WTC11 (cell line): ENCODE results near the gene SIGLEC10. TPM values are rescaled to one million over a fixed set of nuclear protein-coding genes. Genes with fewer than 3 reads are reported as not detected.
A peak's percentile ranks its signal among the peaks of the same experiment; 100 is the strongest.
"Not testable (repeated sequence)": the region's sequence is repeated elsewhere in the genome, so short reads cannot be mapped to it uniquely, and the experiment has no call there.

ENCODE experiments used
- ATAC-seq: fragments of 200-7000 bp; cut with Tn5 transposase; 2 replicates; pipeline ENCODE4 v1.10.0; 2021; ENCODE audit warnings: mild to moderate bottlenecking, moderate library complexity
- CTCF ChIA-PET: fragments of 300-600 bp; sonication (Branson Sonifier 250); formaldehyde crosslinking; loops from one replicate; lab custom pipeline; 2021; ENCODE audit warnings: antibody characterized with exemption; lab: Charles Lee
- POLR2A ChIA-PET: fragments of 350-600 bp; sonication (Branson Sonifier 250); formaldehyde crosslinking; loops from one replicate; lab custom pipeline; 2021; ENCODE audit warnings: antibody characterized with exemption; lab: Charles Lee
- DNase-seq: peaks from one replicate; pipeline ENCODE4 v3.0.0; 2021; ENCODE audit warnings: low spot score
- H3K27ac Mint-ChIP-seq: 2 replicates; pipeline ENCODE4 v1.8.0; 2021; ENCODE audit warnings: mixed read lengths
- H3K27me3 Mint-ChIP-seq: 2 replicates; pipeline ENCODE4 v1.8.0; 2021; ENCODE audit warnings: low read depth, mild to moderate bottlenecking, moderate library complexity, mixed read lengths
- H3K36me3 Mint-ChIP-seq: 2 replicates; pipeline ENCODE4 v1.8.0; 2021; ENCODE audit warnings: mixed read lengths
- H3K4me1 Mint-ChIP-seq: 2 replicates; pipeline ENCODE4 v1.8.0; 2022; ENCODE audit warnings: mixed read lengths
- H3K4me3 Mint-ChIP-seq: 2 replicates; pipeline ENCODE4 v1.8.0; 2021; ENCODE audit warnings: mild to moderate bottlenecking, moderate library complexity, mixed read lengths
- H3K9me3 Mint-ChIP-seq: 2 replicates; pipeline ENCODE4 v1.8.0; 2021; ENCODE audit warnings: mixed read lengths
- ARID4B ChIP-seq: sonication (generic); formaldehyde crosslinking; IDR thresholded peaks from 2 replicates; pipeline ENCODE4 v1.8.0; 2023; ENCODE audit warnings: missing genetic modification reagents, mild to moderate bottlenecking, borderline replicate concordance
- ATF1 ChIP-seq: sonication (generic); formaldehyde crosslinking; IDR thresholded peaks from 2 replicates; pipeline ENCODE4 v1.8.1; 2023; ENCODE audit warnings: mild to moderate bottlenecking, moderate library complexity, missing genetic modification reagents
- ATF2 ChIP-seq: sonication (generic); formaldehyde crosslinking; IDR thresholded peaks from 2 replicates; pipeline ENCODE4 v1.8.1; 2022; ENCODE audit warnings: low read depth, missing genetic modification reagents, borderline replicate concordance
- CBFB ChIP-seq: sonication (generic); formaldehyde crosslinking; IDR thresholded peaks from 2 replicates; pipeline ENCODE4 v1.8.1; 2022; ENCODE audit warnings: mild to moderate bottlenecking, low read depth, missing genetic modification reagents
- CREB1 ChIP-seq: sonication (generic); formaldehyde crosslinking; IDR thresholded peaks from 2 replicates; pipeline ENCODE4 v1.8.0; 2023; ENCODE audit warnings: mild to moderate bottlenecking, missing genetic modification reagents
- FOXK1 ChIP-seq: sonication (generic); formaldehyde crosslinking; IDR thresholded peaks from 2 replicates; pipeline ENCODE4 v1.8.0; 2022; ENCODE audit warnings: mild to moderate bottlenecking, moderate library complexity, missing genetic modification reagents
- FOXP1 ChIP-seq: sonication (generic); formaldehyde crosslinking; IDR thresholded peaks from 2 replicates; pipeline ENCODE4 v1.8.0; 2022; ENCODE audit warnings: missing genetic modification reagents, mild to moderate bottlenecking, moderate library complexity, borderline replicate concordance
- GRHL2 ChIP-seq: fragments of 250-450 bp; sonication (Bioruptor Pico); IDR thresholded peaks from 2 replicates; pipeline ENCODE4 v1.8.0; 2022; ENCODE audit warnings: mild to moderate bottlenecking, moderate library complexity; ENCODE audit not compliant: insufficient replicate concordance, severe bottlenecking
- JUN ChIP-seq: sonication (generic); formaldehyde crosslinking; IDR thresholded peaks from 2 replicates; pipeline ENCODE4 v1.8.0; 2023; ENCODE audit warnings: mild to moderate bottlenecking, missing genetic modification reagents
- NFATC4 ChIP-seq: fragments of 250-450 bp; sonication (Bioruptor Pico); IDR thresholded peaks from 2 replicates; pipeline ENCODE4 v1.9.0; 2021; ENCODE audit warnings: mild to moderate bottlenecking
- NFYB ChIP-seq: sonication (generic); formaldehyde crosslinking; conservative IDR thresholded peaks from 2 replicates; pipeline ENCODE4 v1.8.0; 2022; ENCODE audit warnings: low read depth, missing genetic modification reagents
- SOX15 ChIP-seq: fragments of 250-450 bp; sonication (Bioruptor Pico); IDR thresholded peaks from 2 replicates; pipeline ENCODE4 v1.9.0; 2021; ENCODE audit warnings: mild to moderate bottlenecking
- TEAD1 ChIP-seq: sonication (generic); formaldehyde crosslinking; IDR thresholded peaks from 2 replicates; pipeline ENCODE4 v1.8.0; 2022; ENCODE audit warnings: mild to moderate bottlenecking, missing genetic modification reagents
- ZBTB21 ChIP-seq: sonication (generic); formaldehyde crosslinking; IDR thresholded peaks from 2 replicates; pipeline ENCODE4 v1.8.1; 2023; ENCODE audit warnings: mild to moderate bottlenecking, missing genetic modification reagents, borderline replicate concordance
- ZNF232 ChIP-seq: sonication (generic); formaldehyde crosslinking; IDR thresholded peaks from 2 replicates; pipeline ENCODE4 v1.8.0; 2022; ENCODE audit warnings: mild to moderate bottlenecking, missing genetic modification reagents
- total RNA-seq: library from RNA; stranded (reverse); gene quantifications from 3 replicates; pipeline ENCODE4 v1.2.3, GENCODE V29; 2021
- TF ChIP-seq, protein P1 (sequence below): fragments of 250-450 bp; sonication (Bioruptor Pico); IDR thresholded peaks from 2 replicates; pipeline ENCODE4 v1.9.0; 2021; ENCODE audit warnings: mild to moderate bottlenecking
- TF ChIP-seq, protein P2 (sequence below): sonication (generic); formaldehyde crosslinking; IDR thresholded peaks from 2 replicates; pipeline ENCODE4 v1.8.0; 2022; ENCODE audit warnings: mild to moderate bottlenecking, missing genetic modification reagents

The SIGLEC10 gene
- total RNA-seq, 1 experiment from 2014 or later, result not detected

DNA sequence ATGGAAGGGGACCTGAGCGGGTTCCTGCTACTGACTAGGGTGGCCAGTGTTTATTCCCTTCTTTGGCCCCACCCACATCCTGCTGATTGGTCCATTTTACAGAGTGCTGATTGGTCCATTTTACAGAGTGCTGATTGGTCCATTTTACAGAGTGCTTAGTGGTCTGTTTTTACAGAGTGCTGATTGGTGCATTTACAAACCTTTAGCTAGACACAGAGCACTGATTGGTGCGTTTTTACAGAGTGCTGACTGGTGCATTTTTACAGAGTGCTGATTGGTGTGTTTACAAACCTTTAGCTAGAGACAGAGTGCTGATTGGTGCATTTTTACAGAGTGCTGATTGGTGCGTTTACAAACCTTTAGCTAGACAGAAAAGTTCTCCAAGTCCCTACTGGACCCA, 30.1 kb upstream of the SIGLEC10 start:
- not testable (repeated sequence) for ATAC-seq

DNA sequence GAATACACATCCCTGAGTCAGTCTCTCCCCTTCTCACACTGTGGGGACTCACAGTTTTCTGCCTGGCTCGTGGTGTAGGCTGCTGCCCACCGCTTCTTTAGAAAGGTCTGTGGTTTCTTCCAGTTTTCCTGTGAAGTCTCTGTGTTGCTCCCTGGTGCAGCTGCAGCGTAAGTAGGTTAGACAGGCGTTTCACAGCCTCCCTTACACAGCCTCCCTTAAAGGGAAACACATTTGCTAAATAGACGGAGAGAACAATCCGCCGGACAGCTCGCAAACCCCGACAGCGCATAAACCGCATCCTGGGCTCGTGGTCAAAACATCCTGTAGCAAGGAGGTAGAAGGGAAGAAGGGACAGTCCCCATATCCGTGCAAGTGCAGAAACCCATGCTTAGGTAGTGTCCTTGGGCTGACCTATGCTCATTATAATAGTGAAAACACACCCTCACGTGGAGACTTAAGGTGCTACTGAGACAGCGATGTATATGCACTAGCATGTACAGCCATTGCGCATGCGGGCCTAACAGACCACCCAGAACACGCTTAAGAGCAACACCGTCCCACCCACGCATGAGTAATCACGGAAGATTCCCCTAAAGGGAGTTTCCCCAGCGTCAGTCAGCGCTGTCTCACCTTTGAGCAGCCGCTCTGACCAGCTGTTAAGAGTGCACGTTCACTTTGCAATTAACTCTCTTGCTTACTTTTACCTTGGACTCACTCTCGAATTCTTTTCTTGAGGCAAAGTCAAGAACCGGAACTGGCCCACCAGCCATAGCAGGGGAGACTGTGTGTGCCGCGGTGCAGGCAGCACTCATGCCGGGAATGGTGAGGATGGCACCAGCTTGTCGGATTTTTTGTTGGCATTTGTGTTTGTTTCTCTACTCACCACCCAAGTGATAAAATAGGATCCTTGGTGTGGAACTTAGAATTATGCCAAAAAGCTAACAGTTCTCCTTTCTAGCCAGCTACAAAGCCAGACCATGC, 24.3 kb upstream of the SIGLEC10 start:
- Mint-ChIP-seq H3K4me1 (peaks cover 6% of the 10 kb centered on the region; the same call in 1 of the 2 replicates), H3K36me3 (no peaks in the 10 kb centered on the region), H3K27ac (no peak overlapping the region), H3K9me3 (peaks cover 3% of the 10 kb centered on the region), H3K4me3 (no peak overlapping the region), H3K27me3 (peaks cover 39% of the 10 kb centered on the region)
- DNase-seq (no peak), ATAC-seq (no peak)
- TF ChIP-seq ATF2, result no peak
- ChIA-PET POLR2A (no interaction called here), CTCF (interaction anchor here (0.8 to 4.2 kb wide), 6 partner anchors 20 to 283 kb away, joined by 3 to 39 read pairs (median 4); partner anchors contain the start of gene SIGLEC10)

More for the DNA sequence above, 30.1 kb upstream of the SIGLEC10 start:
- H3K4me3 Mint-ChIP-seq, POLR2A ChIA-PET, DNase-seq, H3K4me1 Mint-ChIP-seq, H3K27ac Mint-ChIP-seq, H3K36me3 Mint-ChIP-seq: not testable (repeated sequence)
- CTCF ChIA-PET, result interaction anchor here (1.2 to 1.3 kb wide), 2 partner anchors 9 to 26 kb away, joined by 3 read pairs; no protein-coding TSS in a partner anchor
- H3K9me3 Mint-ChIP-seq, result peaks cover 42% of the 10 kb centered on the region
- peak; percentile 43 for TF ChIP-seq NFYB (CRISPR knock-in tag)
- H3K27me3 Mint-ChIP-seq, result peaks cover 72% of the 10 kb centered on the region

DNA sequence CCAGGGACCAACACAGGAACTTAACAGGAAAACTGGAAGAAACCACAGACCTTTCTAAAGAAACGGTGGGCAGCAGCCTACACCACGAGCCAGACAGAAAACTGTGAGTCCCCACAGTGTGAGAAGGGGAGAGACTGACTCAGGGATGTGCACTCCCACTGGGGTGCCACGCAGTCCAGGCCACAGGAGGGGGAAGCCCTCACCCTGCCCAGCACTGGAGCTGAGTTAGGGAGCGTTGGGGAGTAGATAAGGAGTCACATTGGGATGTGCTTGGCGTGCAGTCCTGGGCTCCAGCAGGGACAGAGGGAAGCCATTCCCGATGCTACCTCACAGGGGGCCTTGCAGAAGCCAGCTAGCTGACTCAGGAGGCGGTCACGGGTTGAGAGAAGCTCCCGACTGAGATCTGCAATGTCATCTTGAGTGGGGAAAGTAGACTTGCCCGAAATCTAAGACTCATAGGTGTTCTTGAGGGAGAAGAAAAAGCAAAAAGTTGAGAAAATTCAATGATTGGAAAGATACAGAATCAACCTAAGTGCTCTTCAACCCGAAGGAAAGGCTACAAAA, 23.5 kb upstream of the SIGLEC10 start:
- ChIA-PET CTCF (interaction anchor here (0.8 to 4.2 kb wide), 6 partner anchors 20 to 283 kb away, joined by 3 to 39 read pairs (median 4); partner anchors contain the start of gene SIGLEC10), POLR2A (no interaction called here)
- TF ChIP-seq CREB1 (CRISPR knock-in tag), result no peak
- ATAC-seq, result no peak
- H3K4me3 Mint-ChIP-seq, result no peak overlapping the region
- peaks cover 6% of the 10 kb centered on the region; the same call in 1 of the 2 replicates for H3K4me1 Mint-ChIP-seq
- no peaks in the 10 kb centered on the region for H3K9me3 Mint-ChIP-seq
- H3K27me3 Mint-ChIP-seq, result peaks cover 46% of the 10 kb centered on the region
- DNase-seq, result no peak
- no peaks in the 10 kb centered on the region for H3K36me3 Mint-ChIP-seq
- no peak overlapping the region for H3K27ac Mint-ChIP-seq

GRCh38 chr19:51440052-51440451, 22.6 kb upstream of the SIGLEC10 start:
- peaks cover 6% of the 10 kb centered on the region; the same call in 1 of the 2 replicates for H3K4me1 Mint-ChIP-seq
- no peak for ATAC-seq
- TF ChIP-seq ATF1 (CRISPR knock-in tag) (no peak), SOX15 (CRISPR knock-in tag) (no peak), ARID4B (CRISPR knock-in tag) (no peak), JUN (CRISPR knock-in tag) (no peak), TEAD1 (CRISPR knock-in tag) (no peak), ZNF232 (no peak), ZBTB21 (CRISPR knock-in tag) (no peak), FOXK1 (CRISPR knock-in tag) (no peak), NFATC4 (CRISPR knock-in tag) (no peak), GRHL2 (CRISPR knock-in tag) (no peak), NFYB (CRISPR knock-in tag) (no peak), CBFB (CRISPR knock-in tag) (no peak), FOXP1 (no peak)
- TF ChIP-seq, protein P1, sequence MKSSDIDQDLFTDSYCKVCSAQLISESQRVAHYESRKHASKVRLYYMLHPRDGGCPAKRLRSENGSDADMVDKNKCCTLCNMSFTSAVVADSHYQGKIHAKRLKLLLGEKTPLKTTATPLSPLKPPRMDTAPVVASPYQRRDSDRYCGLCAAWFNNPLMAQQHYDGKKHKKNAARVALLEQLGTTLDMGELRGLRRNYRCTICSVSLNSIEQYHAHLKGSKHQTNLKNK (CRISPR knock-in tag), result no peak
- TF ChIP-seq, protein P2, sequence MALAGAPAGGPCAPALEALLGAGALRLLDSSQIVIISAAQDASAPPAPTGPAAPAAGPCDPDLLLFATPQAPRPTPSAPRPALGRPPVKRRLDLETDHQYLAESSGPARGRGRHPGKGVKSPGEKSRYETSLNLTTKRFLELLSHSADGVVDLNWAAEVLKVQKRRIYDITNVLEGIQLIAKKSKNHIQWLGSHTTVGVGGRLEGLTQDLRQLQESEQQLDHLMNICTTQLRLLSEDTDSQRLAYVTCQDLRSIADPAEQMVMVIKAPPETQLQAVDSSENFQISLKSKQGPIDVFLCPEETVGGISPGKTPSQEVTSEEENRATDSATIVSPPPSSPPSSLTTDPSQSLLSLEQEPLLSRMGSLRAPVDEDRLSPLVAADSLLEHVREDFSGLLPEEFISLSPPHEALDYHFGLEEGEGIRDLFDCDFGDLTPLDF, result no peak

More at GRCh38 chr19:51440052-51440451, 22.6 kb upstream of the SIGLEC10 start:
- POLR2A ChIA-PET, result no interaction called here
- DNase-seq, result no peak
- Mint-ChIP-seq H3K27me3 (peaks cover 44% of the 10 kb centered on the region), H3K9me3 (no peaks in the 10 kb centered on the region), H3K4me3 (no peak overlapping the region), H3K27ac (no peak overlapping the region), H3K36me3 (no peaks in the 10 kb centered on the region)
- CTCF ChIA-PET, result interaction anchor here (1.2 to 4.2 kb wide), 7 partner anchors 19 to 282 kb away, joined by 3 to 39 read pairs (median 6); no protein-coding TSS in a partner anchor
